ENCODE data around the gene RBPMS2.

DNA sequence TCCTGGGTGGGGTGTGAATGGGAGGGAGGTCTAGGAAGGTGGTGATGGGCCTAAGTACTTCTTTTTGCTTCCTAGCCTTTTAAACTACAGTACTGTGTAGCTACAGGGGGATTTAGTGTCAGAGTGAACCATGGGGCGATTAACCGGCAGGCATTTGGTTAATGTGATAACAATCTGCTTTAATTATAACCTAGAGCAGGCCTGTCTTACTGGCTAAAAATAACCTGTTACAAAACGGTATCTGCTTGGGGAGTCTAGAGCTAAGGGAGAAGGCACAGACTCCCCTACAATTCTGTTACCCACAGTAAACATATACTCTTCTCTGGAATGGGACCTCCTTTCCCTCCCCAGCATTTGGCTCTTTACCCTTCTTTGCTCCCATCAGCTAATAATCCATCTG lies 85.4 kb downstream of the RBPMS2 start:
- TF ChIP-seq, protein P1, sequence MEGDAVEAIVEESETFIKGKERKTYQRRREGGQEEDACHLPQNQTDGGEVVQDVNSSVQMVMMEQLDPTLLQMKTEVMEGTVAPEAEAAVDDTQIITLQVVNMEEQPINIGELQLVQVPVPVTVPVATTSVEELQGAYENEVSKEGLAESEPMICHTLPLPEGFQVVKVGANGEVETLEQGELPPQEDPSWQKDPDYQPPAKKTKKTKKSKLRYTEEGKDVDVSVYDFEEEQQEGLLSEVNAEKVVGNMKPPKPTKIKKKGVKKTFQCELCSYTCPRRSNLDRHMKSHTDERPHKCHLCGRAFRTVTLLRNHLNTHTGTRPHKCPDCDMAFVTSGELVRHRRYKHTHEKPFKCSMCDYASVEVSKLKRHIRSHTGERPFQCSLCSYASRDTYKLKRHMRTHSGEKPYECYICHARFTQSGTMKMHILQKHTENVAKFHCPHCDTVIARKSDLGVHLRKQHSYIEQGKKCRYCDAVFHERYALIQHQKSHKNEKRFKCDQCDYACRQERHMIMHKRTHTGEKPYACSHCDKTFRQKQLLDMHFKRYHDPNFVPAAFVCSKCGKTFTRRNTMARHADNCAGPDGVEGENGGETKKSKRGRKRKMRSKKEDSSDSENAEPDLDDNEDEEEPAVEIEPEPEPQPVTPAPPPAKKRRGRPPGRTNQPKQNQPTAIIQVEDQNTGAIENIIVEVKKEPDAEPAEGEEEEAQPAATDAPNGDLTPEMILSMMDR (IDR thresholded peaks at IDR 0.05): no peak
- no peak for TF ChIP-seq POLR2AphosphoS5 (IDR thresholded peaks at IDR 0.05)

Data from esophagus muscularis mucosa (tissue), 3 donors.